Measurements from ENCODE around the gene SP140. TPM values are rescaled to one million over a fixed set of nuclear protein-coding genes. Genes with fewer than 3 reads are reported as not detected.
A peak's percentile ranks its signal among the peaks of the same experiment; 100 is the strongest.

Gene SP140
- total and polyA plus RNA-seq, 9 of the 15 experiments (the other 6 are each of a cell fraction or from before 2014, with no cell fraction given), result 0.04 to 1.1 (median 0.57) TPM; not detected in 1

- Histone ChIP-seq H3K27ac (ENCODE audit: extremely low read depth, low read depth, low read length) (peak overlapping the region; percentile 75), H3K9ac (ENCODE audit: insufficient read depth in 1 of 2, low read depth in 2 of 2, low read length in 2 of 2) (peak overlapping the region in 1 of 2 experiments; percentile 71; a peak in 2 of 4 replicates), H3K36me3 (ENCODE audit: control insufficient read depth, insufficient read depth, low read length) (no peaks in the 10 kb centered on the region), H3K9me3 (replicated peaks; ENCODE audit: control insufficient read depth, insufficient read depth, low read depth, low read length) (no peaks in the 10 kb centered on the region), H3K4me3 (peak overlapping the region; percentile 67), H4K20me1 (replicated peaks; ENCODE audit: control insufficient read depth, insufficient read depth, low read length) (no peaks in the 10 kb centered on the region), H3K4me1 (replicated peaks in 1 of 2; ENCODE audit: control insufficient read depth in 2 of 2, insufficient read depth in 2 of 2, low read length in 2 of 2) (peaks cover 2 to 5% of the 10 kb centered on the region in 2 experiments; a peak in 3 of 5 replicates), H3K27me3 (ENCODE audit: control insufficient read depth in 2 of 2, insufficient read depth in 2 of 2, low read length in 2 of 2) (no peaks in the 10 kb centered on the region), H2AFZ (ENCODE audit: low read depth, low read length) (peak overlapping the region; percentile 99), H3K9me1 (ENCODE audit: control insufficient read depth, insufficient read depth, low read length) (no peaks in the 10 kb centered on the region), H3K79me2 (ENCODE audit: control insufficient read depth, insufficient read depth, low read length) (no peaks in the 10 kb centered on the region), H3K4me2 (ENCODE audit: insufficient read depth, low read length) (peak overlapping the region; percentile 97)
- TF ChIP-seq BCL6 (CRISPR knock-in tag; IDR thresholded peaks at IDR 0.05), result no peak
- peak; percentile 66 for TF ChIP-seq ZNF121 (CRISPR knock-in tag; conservative IDR thresholded peaks at IDR 0.05)
- 100% methylated on average over 1 of the region's 1 CpG for WGBS (ENCODE audit: insufficient coverage, low coverage, missing lambda C conversion rate)
- BruUV-seq (replicated peaks), result no TSS peak
- POLR2A ChIA-PET, result interaction anchor here (0.6 kb wide), 1 partner anchor 382 kb away, joined by 3 read pairs; no protein-coding TSS in a partner anchor
- ATAC-seq (no peak), DNase-seq (ENCODE audit: extremely low read depth in 1 of 4, low spot score in 3 of 4) (peak in 1 of 4 experiments; percentile 1), FAIRE-seq (no peak)
- CTCF ChIA-PET (ENCODE audit: low intra/inter-chr PET ratio), result interaction anchor here (0.6 kb wide), 1 partner anchor 227 kb away, joined by 3 read pairs; no protein-coding TSS in a partner anchor
- in situ Hi-C loops (cut with MboI), result no loop called here
- intact Hi-C loops (cut with micrococcal nuclease), result no loop called here
These were observed 5.1 kb upstream of the SP140 start for GRCh38 chr2:230220347-230220969.

GRCh38 chr2:230221493-230221892, 4.0 kb upstream of the SP140 start:
- FAIRE-seq, result no peak

More at GRCh38 chr2:230221493-230221892, 4.0 kb upstream of the SP140 start:
- no peak overlapping the region for H3K27ac ChIP-seq (ENCODE audit: extremely low read depth, low read depth, low read length)
- no peaks in the 10 kb centered on the region for H3K79me2 ChIP-seq (ENCODE audit: control insufficient read depth, insufficient read depth, low read length)
- H3K36me3 ChIP-seq (ENCODE audit: control insufficient read depth, insufficient read depth, low read length), result no peaks in the 10 kb centered on the region
- ChIA-PET CTCF (ENCODE audit: low intra/inter-chr PET ratio) (no interaction called here), POLR2A (no interaction called here)
- 83% methylated on average over 4 of the region's 4 CpGs for whole genome bisulfite sequencing (ENCODE audit: insufficient coverage, low coverage, missing lambda C conversion rate)
- H2AFZ ChIP-seq (ENCODE audit: low read depth, low read length), result no peak overlapping the region
- in situ Hi-C loops (cut with MboI), result no loop called here
- no peak for DNase-seq (ENCODE audit: extremely low read depth in 1 of 4, low spot score in 3 of 4)
- no peaks in the 10 kb centered on the region for H4K20me1 ChIP-seq (replicated peaks; ENCODE audit: control insufficient read depth, insufficient read depth, low read length)
- H3K4me2 ChIP-seq (ENCODE audit: insufficient read depth, low read length), result no peak overlapping the region
- no peaks in the 10 kb centered on the region for H3K27me3 ChIP-seq (ENCODE audit: control insufficient read depth in 2 of 2, insufficient read depth in 2 of 2, low read length in 2 of 2)
- intact Hi-C loops (cut with micrococcal nuclease), result no loop called here
- no peaks in the 10 kb centered on the region for H3K9me1 ChIP-seq (ENCODE audit: control insufficient read depth, insufficient read depth, low read length)
- TF ChIP-seq CTBP1 (IDR thresholded peaks at IDR 0.05; ENCODE audit: borderline replicate concordance), result no peak
- TF ChIP-seq CGGBP1 (CRISPR knock-in tag; IDR thresholded peaks at IDR 0.05), result no peak
- TF ChIP-seq ZNF655 (CRISPR knock-in tag; IDR thresholded peaks at IDR 0.05), result no peak
- TF ChIP-seq ETS1 (conservative IDR thresholded peaks at IDR 0.05; ENCODE audit: control insufficient read depth, low read depth, low read length), result no peak
- no peak for TF ChIP-seq TAF1 (IDR thresholded peaks at IDR 0.05; ENCODE audit: control insufficient read depth, extremely low read depth, insufficient read depth, low read length, severe bottlenecking)
- TF ChIP-seq SREBF1 (IDR thresholded peaks at IDR 0.05; ENCODE audit: borderline replicate concordance, low read depth, low read length), result no peak
- no peak for TF ChIP-seq SAP30 (IDR thresholded peaks at IDR 0.05; ENCODE audit: borderline replicate concordance, insufficient read depth, low read depth, low read length, poor library complexity, severe bottlenecking)
- no peak for TF ChIP-seq PHB (CRISPR knock-in tag; IDR thresholded peaks at IDR 0.05)
- no peak for TF ChIP-seq CBX5 (IDR thresholded peaks at IDR 0.05; ENCODE audit: borderline replicate concordance, low read depth)
- no peak for TF ChIP-seq FIP1L1 (IDR thresholded peaks at IDR 0.05; ENCODE audit: low read depth, low read length, poor library complexity, severe bottlenecking)
- no peak for TF ChIP-seq SAFB (IDR thresholded peaks at IDR 0.05; ENCODE audit: borderline replicate concordance, low read depth, low read length)
- no peak overlapping the region for H3K4me3 ChIP-seq
- peaks cover 2 to 5% of the 10 kb centered on the region in 2 experiments; a peak in 3 of 5 replicates for H3K4me1 ChIP-seq (replicated peaks in 1 of 2; ENCODE audit: control insufficient read depth in 2 of 2, insufficient read depth in 2 of 2, low read length in 2 of 2)
- no peaks in the 10 kb centered on the region for H3K9me3 ChIP-seq (replicated peaks; ENCODE audit: control insufficient read depth, insufficient read depth, low read depth, low read length)
- no peak overlapping the region for H3K9ac ChIP-seq (ENCODE audit: insufficient read depth in 1 of 2, low read depth in 2 of 2, low read length in 2 of 2)
- ATAC-seq, result no peak
- no TSS peak for BruUV-seq (replicated peaks)
